HEK293T (cell line): Measurements from ENCODE around the gene BEST4.
A peak's percentile ranks its signal among the peaks of the same experiment; 100 is the strongest.
"Not testable (repeated sequence)": the region's sequence is repeated elsewhere in the genome, so short reads cannot be mapped to it uniquely, and the experiment has no call there.

ENCODE experiments used
- CTCF ChIA-PET: fragments of 350-600 bp; formaldehyde crosslinking; extraction: SDS; loops from one replicate; lab custom pipeline; 2021; ENCODE audit warnings: antibody characterized with exemption, inconsistent platforms; lab: Yijun Ruan, JAX
- POLR2A ChIA-PET: fragments of 350-600 bp; formaldehyde crosslinking; extraction: SDS; loops from one replicate; lab custom pipeline; 2020; ENCODE audit warnings: antibody characterized with exemption, inconsistent platforms; lab: Yijun Ruan, JAX
- DNase-seq: peaks from one replicate; pipeline ENCODE4 v3.0.0; 2012; ENCODE audit warnings: mixed read lengths; ENCODE audit errors: extremely low spot score
- ARNT ChIP-seq: fragments of 450-650 bp; IDR thresholded peaks from 2 replicates; pipeline ENCODE4 v1.6.1; 2017; ENCODE audit warnings: mild to moderate bottlenecking
- BHLHE40 ChIP-seq: fragments of 450-650 bp; IDR thresholded peaks from 2 replicates; pipeline ENCODE4 v1.6.1; 2016; ENCODE audit warnings: mild to moderate bottlenecking, moderate library complexity, borderline replicate concordance
- CTBP1 ChIP-seq: fragments of 450-650 bp; IDR thresholded peaks from 2 replicates; pipeline ENCODE4 v1.6.1; 2016; ENCODE audit warnings: borderline replicate concordance
- ELF4 ChIP-seq: fragments of 450-650 bp; IDR thresholded peaks from 2 replicates; pipeline ENCODE4 v1.6.1; 2017; ENCODE audit warnings: antibody characterized with exemption
- FOXA1 ChIP-seq: fragments of 450-650 bp; IDR thresholded peaks from 2 replicates; pipeline ENCODE4 v1.6.1; 2016; ENCODE audit warnings: mild to moderate bottlenecking
- FOXK2 ChIP-seq: fragments of 450-650 bp; IDR thresholded peaks from 2 replicates; pipeline ENCODE4 v1.6.1; 2016; ENCODE audit warnings: mild to moderate bottlenecking
- FOXM1 ChIP-seq: fragments of 450-650 bp; IDR thresholded peaks from 2 replicates; pipeline ENCODE4 v1.6.1; 2017; ENCODE audit warnings: mild to moderate bottlenecking, borderline replicate concordance
- HDGF ChIP-seq: fragments of 450-650 bp; IDR thresholded peaks from 2 replicates; pipeline ENCODE4 v1.6.1; 2017; ENCODE audit warnings: antibody characterized with exemption, borderline replicate concordance
- L3MBTL2 ChIP-seq: fragments of 450-650 bp; conservative IDR thresholded peaks from 2 replicates; pipeline ENCODE4 v1.6.1; 2016; ENCODE audit warnings: mild to moderate bottlenecking
- LEF1 ChIP-seq: fragments of 450-650 bp; IDR thresholded peaks from 2 replicates; pipeline ENCODE4 v1.6.1; 2017; ENCODE audit warnings: mild to moderate bottlenecking, borderline replicate concordance
- NFRKB ChIP-seq: fragments of 450-650 bp; IDR thresholded peaks from 2 replicates; pipeline ENCODE4 v1.6.1; 2016; ENCODE audit warnings: mild to moderate bottlenecking, moderate library complexity
- PKNOX1 ChIP-seq: fragments of 450-650 bp; IDR thresholded peaks from 2 replicates; pipeline ENCODE4 v1.6.1; 2016
- SP1 ChIP-seq: fragments of 450-650 bp; IDR thresholded peaks from 2 replicates; pipeline ENCODE4 v1.6.1; 2017
- SUZ12 ChIP-seq: fragments of 450-650 bp; IDR thresholded peaks from 2 replicates; pipeline ENCODE4 v1.6.1; 2016; ENCODE audit warnings: mild to moderate bottlenecking
- TARDBP ChIP-seq: fragments of 450-650 bp; IDR thresholded peaks from 2 replicates; pipeline ENCODE4 v1.6.1; 2016
- ZNF384 ChIP-seq: fragments of 450-650 bp; IDR thresholded peaks from 2 replicates; pipeline ENCODE4 v1.6.1; 2016

The BEST4 gene

GRCh38 chr1:44739307-44740178, 48.4 kb downstream of the BEST4 start, which contains the start of gene KIF2C:
KIF2C (plus strand) TSS chr1:44739837; CDS start chr1:44739933, 96 bp downstream.
- ChIA-PET POLR2A (interaction anchor here (1.0 to 2.1 kb wide), 3 partner anchors 8 to 35 kb away, joined by 7 to 8 read pairs (median 7); partner anchors contain the start of genes RNU5D-1 and RPS8), CTCF (interaction anchor here (0.6 to 1.4 kb wide), 2 partner anchors 8 to 43 kb away, joined by 4 to 6 read pairs; partner anchors contain the start of gene RNU5D-1)
- no peak for TF ChIP-seq ARNT
- TF ChIP-seq L3MBTL2: peak; percentile 71
- peak; percentile 96 for TF ChIP-seq FOXM1
- TF ChIP-seq PKNOX1: peak; percentile 79
- TF ChIP-seq SP1: no peak
- peak; percentile 98 for DNase-seq

GRCh38 chr1:44738953-44739306, 49.0 kb downstream of the BEST4 start:
- DNase-seq, CTCF ChIA-PET: not testable (repeated sequence)
- POLR2A ChIA-PET: interaction anchor here (1.2 kb wide), 1 partner anchor 17 kb away, joined by 7 read pairs; no protein-coding TSS in a partner anchor

- TF ChIP-seq ZNF384: no peak
- TF ChIP-seq CTBP1: no peak
- no peak for TF ChIP-seq BHLHE40
- no peak for TF ChIP-seq PKNOX1
- no peak for TF ChIP-seq ELF4
- TF ChIP-seq L3MBTL2: no peak
- no peak for TF ChIP-seq NFRKB
- TF ChIP-seq HDGF: no peak
- TF ChIP-seq TARDBP: no peak
- POLR2A ChIA-PET: interaction anchor here (1.5 to 2.8 kb wide), 3 partner anchors 14 to 83 kb away, joined by 6 to 17 read pairs (median 13); partner anchors contain the start of gene RPS8
- no peak for DNase-seq
- CTCF ChIA-PET: no interaction called here
Observed at GRCh38 chr1:44735992-44736391, 52.0 kb downstream of the BEST4 start.

GRCh38 chr1:44733784-44734183, 54.2 kb downstream of the BEST4 start:
- no peak for TF ChIP-seq FOXK2
- TF ChIP-seq ELF4: no peak
- no peak for TF ChIP-seq CTBP1
- no peak for TF ChIP-seq SP1
- no peak for TF ChIP-seq ARNT
- no peak for TF ChIP-seq HDGF
- TF ChIP-seq FOXA1: no peak
- TF ChIP-seq L3MBTL2: no peak
- no peak for TF ChIP-seq LEF1
- no peak for TF ChIP-seq SUZ12
- no peak for TF ChIP-seq TARDBP
- no peak for TF ChIP-seq NFRKB
- no peak for TF ChIP-seq PKNOX1
- no peak for TF ChIP-seq ZNF384
- TF ChIP-seq FOXM1: no peak
- ChIA-PET POLR2A (interaction anchor here (1.0 to 5.4 kb wide), 3 partner anchors 14 to 766 kb away, joined by 3 to 135 read pairs (median 4); partner anchors contain the start of genes CCDC163 and MMACHC), CTCF (no interaction called here)
- DNase-seq: no peak
